ENCODE data around the gene TEAD1. TPM values are rescaled to one million over a fixed set of nuclear protein-coding genes. Genes with fewer than 3 reads are reported as not detected.

TEAD1 gene
- total RNA-seq, 1 donor from 2014 or later, result 51.9 TPM

GRCh38 chr11:12783765-12784164 lies 109.5 kb downstream of the TEAD1 start:
- DNase-seq (no peak), ATAC-seq (no peak)
- Histone ChIP-seq H3K36me3 (no peaks in the 10 kb centered on the region), H3K27me3 (ENCODE audit: low read depth) (no peaks in the 10 kb centered on the region), H3K9me3 (no peaks in the 10 kb centered on the region), H3K4me1 (no peaks in the 10 kb centered on the region), H3K27ac (no peak overlapping the region), H3K4me3 (no peak overlapping the region)
- TF ChIP-seq CTCF (IDR thresholded peaks at IDR 0.05), result no peak
- intact Hi-C loops (cut with DNase I), result no loop called here

DNA sequence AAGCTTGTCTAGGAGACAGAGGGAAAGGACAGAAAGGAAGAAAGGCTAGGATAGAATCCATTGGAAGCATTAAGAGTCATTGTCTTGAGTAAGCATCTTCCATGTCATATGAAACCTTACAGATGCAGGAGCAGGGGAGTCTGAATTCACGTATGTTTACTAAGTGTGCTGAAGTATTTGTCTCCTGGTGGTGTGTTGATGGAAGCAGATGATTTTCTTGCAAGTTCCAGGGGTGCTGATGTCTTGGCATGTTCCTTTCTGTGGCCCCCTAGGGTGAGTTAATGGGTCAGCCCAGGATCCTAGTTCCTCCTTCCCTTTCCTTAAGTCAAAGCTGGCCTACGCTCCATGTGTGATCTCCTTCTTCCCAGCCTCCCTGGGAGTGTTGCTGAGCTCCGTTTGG lies 110.2 kb downstream of the TEAD1 start:
- Histone ChIP-seq H3K9me3 (no peaks in the 10 kb centered on the region), H3K36me3 (no peaks in the 10 kb centered on the region), H3K4me3 (no peak overlapping the region), H3K4me1 (no peaks in the 10 kb centered on the region), H3K27ac (no peak overlapping the region), H3K27me3 (ENCODE audit: low read depth) (no peaks in the 10 kb centered on the region)
- no peak for DNase-seq
- ATAC-seq, result no peak
- TF ChIP-seq CTCF (IDR thresholded peaks at IDR 0.05), result no peak
- intact Hi-C loops (cut with DNase I), result no loop called here

DNA sequence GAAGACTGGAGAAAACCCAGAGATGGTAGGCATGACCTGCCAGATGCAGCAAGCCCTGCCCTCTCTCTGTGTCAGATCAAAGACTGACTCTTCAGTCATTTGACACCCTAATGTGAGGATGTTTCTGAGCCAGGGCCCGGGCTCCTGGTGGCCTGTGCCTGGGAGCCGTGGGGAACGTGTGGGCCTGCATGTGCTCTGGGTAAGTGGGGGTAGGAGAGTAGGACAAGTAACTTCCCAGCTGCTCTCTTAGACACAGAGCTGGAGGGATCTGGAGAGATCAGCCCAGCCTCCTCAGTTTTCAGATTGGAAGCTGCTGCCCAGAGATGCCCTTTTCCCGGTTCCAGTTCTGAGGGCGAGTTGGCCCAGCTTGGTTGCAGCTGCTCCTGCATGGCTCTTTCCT lies 110.8 kb downstream of the TEAD1 start:
- Histone ChIP-seq H3K4me1 (no peaks in the 10 kb centered on the region), H3K36me3 (no peaks in the 10 kb centered on the region), H3K27me3 (ENCODE audit: low read depth) (no peaks in the 10 kb centered on the region), H3K4me3 (no peak overlapping the region), H3K27ac (no peak overlapping the region), H3K9me3 (no peaks in the 10 kb centered on the region)
- no peak for TF ChIP-seq CTCF (IDR thresholded peaks at IDR 0.05)
- DNase-seq (no peak), ATAC-seq (peak in 1 of 2 donors; percentile 16)
- intact Hi-C loops (cut with DNase I), result no loop called here

- no peaks in the 10 kb centered on the region for H3K4me1 ChIP-seq
- no peaks in the 10 kb centered on the region for H3K36me3 ChIP-seq
- no peak for TF ChIP-seq CTCF (IDR thresholded peaks at IDR 0.05)
- ATAC-seq, result no peak
- intact Hi-C loops (cut with DNase I), result no loop called here
- H3K27me3 ChIP-seq (ENCODE audit: low read depth), result no peaks in the 10 kb centered on the region
- no peak overlapping the region for H3K4me3 ChIP-seq
- H3K27ac ChIP-seq, result no peak overlapping the region
- no peak for DNase-seq
- no peaks in the 10 kb centered on the region for H3K9me3 ChIP-seq
These were observed 111.7 kb downstream of the TEAD1 start for GRCh38 chr11:12785901-12786300.

DNA sequence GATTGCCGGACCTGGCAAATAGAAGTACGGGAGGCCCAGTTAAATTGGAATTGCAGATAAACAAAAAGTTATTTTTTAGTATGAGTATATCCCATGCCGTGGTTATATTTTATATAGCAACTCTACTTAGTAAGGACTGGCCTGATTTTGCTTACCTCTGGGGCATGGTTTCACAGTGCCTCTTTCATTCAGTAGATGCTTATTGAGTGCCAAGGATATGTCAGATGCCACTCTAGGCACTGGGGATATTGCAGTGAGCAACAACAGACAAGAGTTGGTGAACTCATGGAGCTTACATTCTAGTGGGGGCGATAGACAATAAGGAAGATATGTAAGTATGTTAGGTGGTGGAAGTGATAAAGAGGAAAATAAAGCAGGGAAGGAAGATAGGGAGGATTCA lies 112.2 kb downstream of the TEAD1 start:
- Histone ChIP-seq H3K4me1 (no peaks in the 10 kb centered on the region), H3K27me3 (ENCODE audit: low read depth) (no peaks in the 10 kb centered on the region), H3K36me3 (no peaks in the 10 kb centered on the region), H3K27ac (no peak overlapping the region), H3K9me3 (no peaks in the 10 kb centered on the region), H3K4me3 (no peak overlapping the region)
- no peak for TF ChIP-seq CTCF (IDR thresholded peaks at IDR 0.05)
- ATAC-seq (no peak), DNase-seq (no peak)
- intact Hi-C loops (cut with DNase I), result no loop called here

- H3K27ac ChIP-seq, result no peak overlapping the region
- intact Hi-C loops (cut with DNase I), result no loop called here
- TF ChIP-seq CTCF (IDR thresholded peaks at IDR 0.05), result no peak
- H3K4me3 ChIP-seq, result no peak overlapping the region
- no peaks in the 10 kb centered on the region for H3K9me3 ChIP-seq
- ATAC-seq (no peak), DNase-seq (no peak)
- H3K36me3 ChIP-seq, result no peaks in the 10 kb centered on the region
- H3K4me1 ChIP-seq, result no peaks in the 10 kb centered on the region
- H3K27me3 ChIP-seq (ENCODE audit: low read depth), result no peaks in the 10 kb centered on the region
These were observed 112.7 kb downstream of the TEAD1 start for GRCh38 chr11:12786891-12787290.
